GM18505 (cell line): ENCODE results near the gene TUBGCP6.

Source experiments
- ATAC-seq: cut with Tn5 transposase; IDR thresholded peaks from one replicate; pipeline ENCODE4 v1.9.1; 2021; ENCODE audit not compliant: unreplicated experiment
- POLR2A ChIP-seq: IDR thresholded peaks from 4 replicates; pipeline ENCODE4 v1.6.1; 2011; ENCODE audit warnings: borderline replicate concordance; ENCODE audit not compliant: insufficient read depth, insufficient read length; ENCODE audit errors: extremely low read depth

TUBGCP6 gene

GRCh38 chr22:50246242-50247175, 1.7 kb upstream of the TUBGCP6 start:
- TF ChIP-seq POLR2A: no peak
- no peak for ATAC-seq

DNA sequence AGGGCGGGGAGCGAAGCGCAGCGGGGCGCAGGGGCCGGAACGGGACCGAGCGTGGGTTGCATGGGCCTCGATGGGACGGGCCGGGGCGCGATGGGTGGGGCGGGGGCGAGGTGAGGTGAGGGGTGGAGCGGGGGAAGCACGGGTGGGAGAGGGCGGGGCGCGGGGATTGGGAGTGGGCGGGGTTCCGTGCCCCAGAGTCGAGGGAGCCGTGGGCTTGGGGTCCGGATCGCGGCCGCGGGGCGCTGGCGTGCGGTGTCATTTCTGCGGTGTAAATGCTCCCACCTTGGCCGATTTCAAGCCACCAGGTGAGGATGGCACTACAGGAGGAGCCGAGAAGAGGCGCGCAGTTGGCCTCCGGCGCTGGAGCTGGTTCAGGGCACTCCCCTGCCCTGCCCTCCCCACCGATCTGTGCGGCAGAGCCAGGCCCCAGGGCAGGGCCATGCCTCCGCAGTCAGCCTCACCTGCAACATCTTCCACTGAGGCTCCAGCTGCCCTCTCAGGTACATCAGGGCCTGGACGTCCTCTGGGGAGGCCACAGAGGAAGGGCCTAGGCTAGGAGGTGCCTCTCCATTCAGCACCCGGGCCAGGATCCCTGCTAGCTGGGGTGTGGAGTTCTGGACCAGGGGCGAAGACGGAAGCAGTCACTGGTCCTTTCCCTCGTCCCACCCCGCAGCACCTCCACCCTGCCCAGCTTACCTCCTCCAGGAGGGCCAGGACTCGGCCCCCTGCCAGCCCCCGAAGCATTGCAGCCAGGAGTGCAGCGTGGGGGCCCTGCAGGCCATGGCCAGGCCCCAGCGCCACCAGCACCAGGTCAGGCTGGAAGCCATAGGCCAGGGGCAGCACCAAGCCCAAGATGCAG, 620 bp upstream of the TUBGCP6 start:
- no peak for ATAC-seq
- TF ChIP-seq POLR2A: no peak

DNA sequence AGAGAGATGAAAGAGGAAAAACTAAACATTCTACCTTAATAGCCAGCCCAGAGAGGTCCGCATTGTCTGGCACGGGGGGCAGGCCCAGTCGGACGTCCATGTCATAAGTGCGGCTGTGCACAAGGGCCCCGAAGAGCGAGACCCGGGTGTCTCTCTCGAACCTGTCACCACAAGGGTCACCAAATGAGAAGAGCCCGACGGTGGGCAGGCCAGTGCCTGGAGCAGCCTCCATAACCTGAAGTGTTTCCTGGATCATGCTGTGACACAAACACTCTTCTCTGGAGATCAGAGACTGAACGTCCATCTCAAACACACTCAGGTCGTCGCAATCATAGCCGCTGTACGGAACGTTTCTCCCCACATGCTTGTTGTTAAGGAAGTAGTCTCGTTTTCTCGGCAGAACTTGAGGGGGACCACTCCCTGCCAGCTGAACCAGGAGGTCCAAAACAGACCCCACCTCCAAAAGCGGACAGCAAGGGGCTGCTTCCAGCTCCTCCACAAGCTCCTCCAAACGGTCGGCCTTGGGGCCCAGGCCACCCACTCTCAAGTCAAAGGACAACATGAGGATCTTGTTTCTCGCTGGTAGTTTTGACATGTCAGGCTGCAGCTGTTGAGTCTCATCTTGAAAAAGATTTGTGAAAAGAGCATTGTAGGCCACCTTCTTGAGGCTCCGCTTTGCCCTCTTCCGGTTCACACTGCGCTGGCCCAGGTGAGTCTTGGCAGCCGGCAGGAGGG, 971 bp downstream of the TUBGCP6 start:
- ATAC-seq: no peak
- no peak for TF ChIP-seq POLR2A

DNA sequence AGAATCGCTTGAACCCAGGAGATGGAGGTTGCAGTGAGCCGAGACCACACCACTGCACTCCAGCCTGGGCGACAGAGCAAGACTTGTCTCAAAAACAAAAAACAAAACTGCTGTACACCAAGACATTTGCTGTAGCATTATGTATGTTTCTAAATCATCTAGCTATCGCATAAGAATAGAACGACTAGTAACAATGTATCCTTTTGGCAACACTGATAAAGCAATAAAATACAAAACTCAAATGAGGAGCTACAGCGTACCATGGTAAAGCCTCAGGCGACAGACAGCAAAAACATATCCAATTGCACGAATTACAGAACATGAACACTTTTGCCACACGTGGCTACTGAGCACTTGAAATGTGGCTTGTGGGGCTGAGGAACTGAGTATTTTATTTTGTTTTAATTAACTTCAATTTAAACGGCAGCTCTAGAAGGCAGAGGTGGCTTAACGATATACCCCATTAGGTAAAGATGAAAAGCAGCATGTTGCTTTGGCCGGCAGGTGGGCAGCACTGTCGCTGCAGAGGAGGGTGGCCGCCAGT, 2.3 kb downstream of the TUBGCP6 start:
- ATAC-seq: no peak
- TF ChIP-seq POLR2A: no peak

- no peak for TF ChIP-seq POLR2A
- ATAC-seq: no peak
Measured at GRCh38 chr22:50238755-50239154, 6.1 kb downstream of the TUBGCP6 start.

DNA sequence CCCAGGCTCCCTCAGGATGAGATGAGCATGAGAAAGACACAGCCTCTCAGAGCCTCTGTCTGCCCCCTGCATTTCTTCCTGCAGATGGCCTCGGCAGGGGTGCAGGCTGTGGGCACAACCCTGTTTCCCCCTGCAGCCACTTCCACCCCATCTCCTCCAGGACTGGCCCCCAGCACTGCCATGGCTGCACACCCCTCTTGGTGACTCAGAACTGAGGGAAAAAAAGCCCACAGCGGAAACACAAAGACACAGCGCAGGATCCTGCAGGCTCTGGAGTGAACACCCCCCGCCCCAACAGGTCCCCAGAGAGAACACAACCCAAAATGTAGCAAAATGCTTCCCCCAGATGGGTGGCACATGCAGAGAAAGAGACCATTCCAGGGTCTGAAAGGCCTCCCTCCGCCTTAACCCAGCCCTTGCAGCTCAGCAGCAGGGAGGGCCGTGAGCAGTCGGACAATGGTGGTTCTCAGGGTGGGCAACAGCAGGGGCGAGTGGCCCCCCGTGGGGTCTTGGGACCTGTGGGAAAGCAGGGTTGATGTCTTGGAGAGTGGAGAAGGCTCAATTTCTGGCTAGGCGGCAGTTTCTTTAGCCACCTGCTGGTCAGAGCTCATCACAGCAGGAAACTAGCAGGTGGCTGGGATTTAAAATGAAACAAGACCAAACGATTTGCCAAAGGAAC, 8.0 kb downstream of the TUBGCP6 start:
- TF ChIP-seq POLR2A: no peak

GRCh38 chr22:50233223-50233622, 11.6 kb downstream of the TUBGCP6 start:
- ATAC-seq: no peak
- TF ChIP-seq POLR2A: no peak

More for the DNA sequence above, 8.0 kb downstream of the TUBGCP6 start:
- ATAC-seq: no peak

DNA sequence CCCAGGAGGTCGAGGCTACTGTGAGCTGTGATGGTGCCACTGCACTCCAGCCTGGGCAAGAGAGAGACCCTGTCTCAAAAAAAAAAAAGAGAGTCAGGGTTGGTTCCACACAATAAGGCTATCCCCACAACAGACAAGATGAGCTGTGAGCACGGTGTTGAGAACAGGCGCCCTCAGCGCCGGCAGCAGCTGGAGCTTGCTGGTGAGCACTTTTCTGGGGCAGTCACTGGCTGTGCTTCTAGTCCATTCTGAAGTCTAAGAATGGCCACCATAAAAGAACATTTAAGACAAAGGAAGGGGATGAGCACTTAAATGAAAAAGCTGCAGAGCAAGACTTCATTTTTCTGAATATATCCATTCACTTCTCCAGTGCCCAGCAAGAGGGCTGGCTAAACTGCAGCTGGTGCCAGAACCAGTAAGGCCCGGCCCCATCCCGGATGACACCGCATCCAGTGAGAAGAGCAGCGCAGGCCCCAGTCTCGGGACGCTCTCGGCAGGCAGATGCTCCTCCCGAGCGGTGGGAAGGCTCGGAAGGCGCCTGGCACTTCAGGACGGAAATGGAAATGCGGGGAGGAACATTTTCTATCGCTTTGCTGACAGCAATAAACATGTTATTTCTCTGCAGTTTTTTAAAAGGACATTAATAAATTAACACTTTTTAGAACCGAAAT, 12.2 kb downstream of the TUBGCP6 start:
- no peak for TF ChIP-seq POLR2A
- no peak for ATAC-seq

- no peak for ATAC-seq
- no peak for TF ChIP-seq POLR2A
Measured at GRCh38 chr22:50229370-50229769, 15.5 kb downstream of the TUBGCP6 start.

- no peak for ATAC-seq
Measured at GRCh38 chr22:50228366-50228765, 16.5 kb downstream of the TUBGCP6 start.

DNA sequence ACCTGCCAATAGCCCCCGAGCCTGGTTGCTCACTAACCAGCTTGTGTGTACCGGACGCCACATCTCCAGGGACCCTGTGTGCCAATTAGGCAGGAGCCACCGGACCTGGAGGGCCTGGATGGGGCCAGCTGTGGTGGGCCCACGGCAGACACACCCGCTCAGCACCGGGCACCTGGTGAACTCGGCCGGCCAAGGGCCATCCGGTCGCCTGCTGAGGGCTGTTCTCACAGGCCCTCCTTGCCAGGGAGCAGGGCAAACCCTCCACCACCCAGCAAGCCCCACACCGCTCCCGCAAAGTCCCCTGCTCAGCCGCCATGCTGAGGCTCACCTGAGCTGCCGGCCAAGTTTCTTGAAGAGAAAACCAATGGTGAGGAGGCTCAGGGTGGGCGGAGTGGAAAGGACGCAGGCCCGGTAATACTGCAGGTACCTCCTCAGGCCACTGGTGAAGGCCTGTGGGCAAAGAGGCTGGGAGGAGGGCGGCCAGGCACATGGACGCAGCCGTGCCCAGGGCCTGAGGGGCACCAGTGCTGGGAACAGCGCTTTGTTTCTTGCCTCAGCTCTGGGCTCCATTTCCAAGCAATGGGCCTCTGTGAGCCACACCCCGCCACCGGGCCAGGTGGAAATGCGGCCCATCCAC, 17.1 kb downstream of the TUBGCP6 start:
- TF ChIP-seq POLR2A: no peak
- no peak for ATAC-seq

More at GRCh38 chr22:50228366-50228765, 16.5 kb downstream of the TUBGCP6 start:
- no peak for TF ChIP-seq POLR2A
